Stimulated activated naive CD4-positive, alpha-beta T cell treated with Interleukin-2 at 50 U/mL for 16 hours (primary cell): ENCODE results near the gene GNG7.
"Not testable (repeated sequence)": the region's sequence is repeated elsewhere in the genome, so short reads cannot be mapped to it uniquely, and the experiment has no call there.

Experiments
- DNase-seq: peaks from one replicate; lab custom pipeline; 2025; lab: John Stamatoyannopoulos, UW

Gene GNG7

GRCh38 chr19:2575734-2576481 is 126.6 kb downstream of the GNG7 start:
- DNase-seq = no peak

DNA sequence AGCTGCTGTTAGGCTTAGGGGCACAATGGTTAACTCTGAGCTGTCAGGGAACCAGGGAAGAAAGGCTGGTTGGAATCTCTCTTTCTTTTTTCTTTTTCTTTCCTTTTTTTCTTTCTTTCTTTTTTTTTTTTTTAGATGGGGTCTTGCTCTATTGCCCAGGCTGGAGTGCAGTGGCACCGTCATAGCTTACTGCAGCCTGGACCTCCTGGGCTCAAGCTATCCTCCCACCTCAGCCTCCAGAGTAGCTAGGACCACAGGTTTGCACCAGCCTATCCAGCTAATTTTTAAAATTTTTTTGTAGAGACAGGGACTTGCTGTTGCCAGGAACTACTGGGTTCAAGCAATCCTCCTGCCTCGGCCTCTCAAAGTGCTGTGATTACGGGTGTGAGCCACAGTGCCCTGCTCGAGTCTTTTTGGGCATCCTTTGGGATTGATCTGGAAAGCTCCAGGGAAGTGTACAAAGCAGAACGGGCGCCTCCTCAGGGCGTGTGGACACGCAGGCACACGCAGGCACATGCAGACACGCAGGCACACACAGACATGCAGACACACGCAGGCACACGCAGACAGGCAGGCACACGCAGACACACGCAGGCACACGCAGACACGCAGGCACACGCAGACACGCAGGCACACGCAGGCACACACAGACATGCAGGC is 127.4 kb downstream of the GNG7 start:
- no peak for DNase-seq

- no peak for DNase-seq
Observed at GRCh38 chr19:2574478-2574931, 128.0 kb downstream of the GNG7 start.

DNA sequence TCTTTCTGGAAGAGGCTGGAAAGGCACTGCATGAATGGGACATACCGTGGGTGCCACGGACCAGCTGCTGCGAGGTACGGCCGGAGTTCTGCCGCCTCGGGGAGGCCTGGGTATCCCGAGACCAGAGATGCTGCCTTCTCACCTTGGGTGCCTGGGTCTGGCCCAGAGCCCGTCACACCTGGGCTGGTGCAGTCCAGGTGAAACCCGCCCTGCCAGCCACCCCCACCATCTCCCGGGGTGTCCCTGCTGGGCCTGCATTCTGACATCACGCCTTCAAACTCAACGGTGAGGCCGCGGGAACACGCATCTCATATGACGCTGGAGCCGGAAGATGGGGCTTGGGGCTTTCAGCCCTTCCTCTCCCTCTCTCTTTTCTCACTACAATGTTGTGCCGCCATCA is 128.6 kb downstream of the GNG7 start:
- no peak for DNase-seq

GRCh38 chr19:2572152-2572551 is 130.3 kb downstream of the GNG7 start:
- not testable (repeated sequence) for DNase-seq

DNA sequence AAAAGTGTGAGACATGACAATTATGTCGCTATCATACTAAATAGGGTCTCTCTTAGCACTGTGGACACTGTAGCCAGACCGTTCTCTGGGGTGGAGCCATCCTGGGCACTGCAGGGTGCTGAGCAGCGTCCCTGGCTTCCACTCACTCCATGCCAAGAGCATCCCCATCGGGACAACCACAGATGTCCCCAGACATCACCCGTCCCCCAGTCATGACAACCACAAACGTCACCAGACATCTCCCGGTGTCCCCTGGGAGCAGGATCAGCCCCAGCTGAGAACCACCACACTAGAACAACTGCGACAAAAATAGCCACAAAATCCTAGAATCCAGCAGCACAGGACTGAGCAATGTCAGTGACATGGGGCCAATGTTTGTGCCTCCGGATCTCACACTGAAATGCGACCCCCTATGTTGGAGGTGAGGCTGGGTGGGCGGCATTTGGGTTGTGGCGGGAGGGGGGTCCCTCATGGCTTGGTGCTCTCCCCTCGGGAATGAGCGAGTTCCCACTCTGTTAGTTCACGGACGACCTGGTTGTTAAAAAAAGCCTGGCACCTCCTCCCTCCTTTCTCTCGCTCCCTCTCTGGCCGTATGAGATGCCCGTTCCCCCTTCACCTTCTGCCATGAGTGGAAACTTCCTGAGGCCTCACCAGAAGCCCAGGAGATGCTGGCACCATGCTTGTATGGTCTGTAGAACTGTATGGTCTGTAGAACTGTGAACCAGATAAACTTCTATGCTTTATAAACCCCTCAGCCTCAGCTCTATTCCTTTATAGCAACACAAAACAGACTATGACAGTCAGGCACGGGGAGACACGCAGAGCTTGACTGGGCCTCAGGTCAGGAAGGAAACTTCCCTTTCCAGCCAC is 132.7 kb downstream of the GNG7 start:
- DNase-seq = no peak

GRCh38 chr19:2567996-2568395 is 134.5 kb downstream of the GNG7 start:
- no peak for DNase-seq

GRCh38 chr19:2567580-2567979 is 134.9 kb downstream of the GNG7 start:
- no peak for DNase-seq

DNA sequence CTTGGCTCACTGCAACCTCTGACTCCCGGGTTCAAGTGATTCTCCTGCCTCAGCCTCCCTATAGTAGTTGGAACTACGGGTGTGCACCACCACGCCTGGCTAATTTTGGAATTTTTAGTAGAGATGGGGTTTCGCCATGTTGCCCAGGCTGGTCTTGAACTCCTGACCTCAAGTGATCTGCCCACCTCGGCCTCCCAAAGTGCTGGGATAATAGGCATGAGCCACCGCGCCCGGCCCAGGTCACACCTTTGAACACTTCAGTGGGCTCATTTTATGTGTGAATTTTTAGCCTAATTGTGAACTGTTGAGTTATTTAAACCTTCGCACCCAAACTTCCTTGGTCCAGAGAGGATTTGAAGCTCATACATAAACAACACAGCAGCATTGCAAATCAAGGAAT is 138.9 kb downstream of the GNG7 start:
- DNase-seq = not testable (repeated sequence)

DNA sequence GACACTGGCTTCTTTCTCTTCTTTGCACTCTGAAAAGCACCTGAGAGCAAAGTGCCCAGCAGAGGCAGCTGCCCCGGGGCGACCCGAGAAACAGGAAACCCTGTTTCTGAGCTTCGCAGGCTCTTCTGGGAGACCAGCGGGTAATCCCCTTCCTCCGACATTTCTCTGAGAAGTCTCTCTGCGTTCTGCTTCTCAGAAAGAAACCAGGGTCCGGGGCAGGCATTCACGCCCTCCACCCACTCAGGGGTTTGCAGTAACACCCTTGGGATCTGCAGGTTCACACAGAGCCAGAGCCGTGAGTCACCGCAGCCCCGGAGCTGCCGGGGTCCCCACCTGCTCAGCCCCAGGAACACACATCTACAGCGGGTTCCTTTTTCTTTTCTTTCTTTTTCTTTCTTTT is 140.6 kb downstream of the GNG7 start:
- peak; percentile 58 for DNase-seq

GRCh38 chr19:2561221-2561620 is 141.3 kb downstream of the GNG7 start:
- DNase-seq = no peak

GRCh38 chr19:2560369-2560768 is 142.1 kb downstream of the GNG7 start:
- DNase-seq = no peak

DNA sequence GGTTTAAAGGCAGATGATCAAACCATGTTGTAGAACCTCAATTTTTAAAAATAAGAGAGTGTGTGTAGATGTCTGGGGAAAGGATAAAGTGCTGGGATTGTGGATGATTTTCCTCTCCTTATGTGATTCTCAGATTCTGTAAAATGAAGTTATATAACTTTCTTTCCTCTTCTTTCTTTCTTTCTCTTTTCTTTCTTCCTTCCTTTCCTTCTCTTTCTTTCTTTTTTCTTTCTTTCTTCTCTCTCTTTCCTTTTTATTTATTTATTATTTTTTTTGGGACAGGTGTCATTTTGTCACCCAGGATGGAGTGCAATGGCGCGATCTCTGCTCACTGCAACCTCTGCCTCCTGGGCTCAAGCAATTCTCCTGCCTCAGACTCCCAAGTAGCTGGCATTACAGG is 144.0 kb downstream of the GNG7 start:
- DNase-seq = no peak

GRCh38 chr19:2558131-2558530 is 144.4 kb downstream of the GNG7 start:
- not testable (repeated sequence) for DNase-seq

GRCh38 chr19:2557093-2557440 is 145.4 kb downstream of the GNG7 start:
- no peak for DNase-seq

- no peak for DNase-seq
Observed at GRCh38 chr19:2556221-2557092, 146.0 kb downstream of the GNG7 start.

DNA sequence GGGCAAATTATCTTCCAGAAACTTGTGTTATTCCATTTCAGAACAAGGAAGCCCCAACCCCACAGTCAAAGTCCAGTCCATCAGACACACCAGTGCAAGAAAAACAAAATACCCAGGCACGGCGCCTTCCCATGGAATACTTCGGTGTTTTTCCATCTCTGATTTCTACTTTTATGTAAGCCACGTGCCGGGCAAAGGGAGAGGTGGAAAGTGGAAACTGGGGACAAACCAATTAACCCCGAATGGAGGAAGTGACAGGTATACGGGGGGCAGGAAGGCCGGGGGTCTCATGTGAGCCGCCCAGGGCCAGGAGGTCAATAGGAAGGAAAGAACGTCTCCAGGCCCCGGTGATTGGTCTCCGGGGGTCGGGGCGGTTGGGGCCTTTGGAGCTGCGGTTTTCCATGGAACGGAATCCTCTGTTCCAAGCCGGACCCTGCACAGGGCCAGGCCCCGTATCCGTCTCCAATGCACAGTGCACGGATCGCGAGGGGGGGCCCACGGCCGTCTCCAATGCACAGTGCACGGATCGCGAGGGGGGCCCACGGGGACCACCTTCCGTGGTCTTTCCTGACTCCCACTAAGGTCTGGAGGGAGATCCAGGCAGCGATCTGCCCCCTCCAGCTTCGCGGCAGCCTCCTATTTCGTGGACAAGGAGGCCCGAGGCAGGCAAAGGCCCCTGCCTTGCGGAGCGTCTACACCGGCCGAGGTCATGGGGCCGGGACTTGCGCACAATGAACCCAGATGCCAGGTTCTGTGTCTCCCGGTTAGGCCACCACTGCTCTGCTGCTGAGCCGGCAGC is 146.9 kb downstream of the GNG7 start:
- DNase-seq = no peak

- DNase-seq = no peak
Observed at GRCh38 chr19:2554856-2555255, 147.6 kb downstream of the GNG7 start.

GRCh38 chr19:2553510-2553909 is 149.0 kb downstream of the GNG7 start:
- DNase-seq = no peak

GRCh38 chr19:2552859-2553258 is 149.6 kb downstream of the GNG7 start:
- DNase-seq = peak; percentile 51

GRCh38 chr19:2551864-2552185 is 150.7 kb downstream of the GNG7 start:
- DNase-seq = no peak
